Activated CD8-positive, alpha-beta T cell treated with anti-CD3 and anti-CD28 coated beads, Interleukin-2, amount 10 ng/mL, durations not matched to agents 7 days and 5 days (primary cell): ENCODE measurements around the gene SRSF7. TPM values are rescaled to one million over a fixed set of nuclear protein-coding genes. Genes with fewer than 3 reads are reported as not detected.
"Not testable (repeated sequence)": the region's sequence is repeated elsewhere in the genome, so short reads cannot be mapped to it uniquely, and the experiment has no call there.

Experiments
- ATAC-seq: fragments of 150-1000 bp; cut with Tn5 transposase; one replicate; pipeline ENCODE4 v1.10.0; 2021; ENCODE audit warnings: moderate library complexity
- CTCF ChIA-PET: fragments of 350-600 bp; sonication (Branson Sonifier 250); formaldehyde crosslinking; loops from one replicate; lab custom pipeline; 2021; ENCODE audit warnings: antibody characterized with exemption; lab: Charles Lee
- POLR2A ChIA-PET: fragments of 350-600 bp; sonication (Branson Sonifier 250); formaldehyde crosslinking; loops from one replicate; lab custom pipeline; 2021; ENCODE audit warnings: antibody characterized with exemption; lab: Charles Lee
- DNase-seq: peaks from one replicate; pipeline ENCODE4 v3.0.0-alpha.2; 2020
- H3K27ac Mint-ChIP-seq: one replicate; pipeline ENCODE4 v1.8.0; 2021; ENCODE audit warnings: mild to moderate bottlenecking, mixed read lengths
- H3K27me3 Mint-ChIP-seq: one replicate; pipeline ENCODE4 v1.8.0; 2021; ENCODE audit warnings: low read depth, mixed read lengths
- H3K36me3 Mint-ChIP-seq: one replicate; pipeline ENCODE4 v1.8.0; 2021; ENCODE audit warnings: low read depth, mixed read lengths
- H3K4me1 Mint-ChIP-seq: one replicate; pipeline ENCODE4 v1.8.0; 2021; ENCODE audit warnings: low read depth, mixed read lengths
- H3K4me3 Mint-ChIP-seq: one replicate; pipeline ENCODE4 v1.8.0; 2021; ENCODE audit warnings: mild to moderate bottlenecking, mixed read lengths
- H3K9me3 Mint-ChIP-seq: one replicate; pipeline ENCODE4 v1.8.0; 2022; ENCODE audit warnings: mixed read lengths; ENCODE audit not compliant: insufficient read depth
- total RNA-seq, 2 experiments: library from RNA; stranded (reverse); gene quantifications; one replicate each; pipeline ENCODE4 v1.2.3, GENCODE V29; 2021

SRSF7 gene
- 100 to 1,000 TPM; 348 to 356 TPM for total RNA-seq

GRCh38 chr2:38750891-38751595 is at the start of gene SRSF7:
SRSF7 (minus strand) TSS chr2:38751361; CDS start chr2:38751256, 105 bp downstream.
- ChIA-PET POLR2A (interaction anchor here (0.6 to 6.4 kb wide), 89 partner anchors 8 to 1502 kb away, joined by 3 to 85 read pairs (median 4); partner anchors contain the start of genes ATL2, DHX57, GALM and GEMIN6), CTCF (interaction anchor here (0.8 to 1.4 kb wide), 10 partner anchors 9 to 169 kb away, joined by 3 to 9 read pairs (median 4); no protein-coding TSS in a partner anchor)
- DNase-seq (peak; percentile 98), ATAC-seq (peak; percentile 79)
- H3K27ac Mint-ChIP-seq, result peak within 1 kb of the TSS; percentile 98
- peaks cover 48% of the 10 kb centered on the region for H3K36me3 Mint-ChIP-seq
- H3K9me3 Mint-ChIP-seq, result no peaks in the 10 kb centered on the region
- peak within 1 kb of the TSS; percentile 93 for H3K4me3 Mint-ChIP-seq
- H3K4me1 Mint-ChIP-seq, result peaks cover 49% of the 10 kb centered on the region
- H3K27me3 Mint-ChIP-seq, result no peaks in the 10 kb centered on the region

DNA sequence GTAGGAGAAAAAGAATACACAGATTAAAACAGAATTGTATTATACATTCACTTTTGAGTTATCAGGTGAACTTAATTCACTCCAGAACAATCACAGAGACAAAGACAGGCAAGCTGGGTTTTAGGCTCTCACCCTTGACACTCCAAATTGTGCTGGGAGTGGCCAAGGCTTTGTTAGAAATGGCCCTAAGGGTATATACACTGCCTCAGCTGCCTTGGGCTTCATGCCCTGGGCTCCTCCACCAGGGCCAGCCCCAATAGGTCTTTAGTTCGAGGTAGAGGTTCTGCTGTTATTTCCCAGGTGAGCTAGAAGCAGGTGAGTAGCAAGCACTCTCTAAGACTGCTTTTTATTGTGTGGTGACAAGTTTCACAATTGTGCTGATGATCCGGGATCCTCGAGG is 46.8 kb upstream of the SRSF7 start:
- no peak for DNase-seq
- H3K9me3 Mint-ChIP-seq, result no peaks in the 10 kb centered on the region
- no peaks in the 10 kb centered on the region for H3K36me3 Mint-ChIP-seq
- POLR2A ChIA-PET, result interaction anchor here (1.1 kb wide), 1 partner anchor 47 kb away, joined by 4 read pairs; the partner anchor contains the start of gene SRSF7
- CTCF ChIA-PET, result interaction anchor here (1.1 kb wide), 1 partner anchor 56 kb away, joined by 3 read pairs; no protein-coding TSS in a partner anchor
- no peaks in the 10 kb centered on the region for H3K27me3 Mint-ChIP-seq
- H3K27ac Mint-ChIP-seq, result no peak overlapping the region
- ATAC-seq, result no peak
- H3K4me3 Mint-ChIP-seq, result no peak overlapping the region
- no peaks in the 10 kb centered on the region for H3K4me1 Mint-ChIP-seq

DNA sequence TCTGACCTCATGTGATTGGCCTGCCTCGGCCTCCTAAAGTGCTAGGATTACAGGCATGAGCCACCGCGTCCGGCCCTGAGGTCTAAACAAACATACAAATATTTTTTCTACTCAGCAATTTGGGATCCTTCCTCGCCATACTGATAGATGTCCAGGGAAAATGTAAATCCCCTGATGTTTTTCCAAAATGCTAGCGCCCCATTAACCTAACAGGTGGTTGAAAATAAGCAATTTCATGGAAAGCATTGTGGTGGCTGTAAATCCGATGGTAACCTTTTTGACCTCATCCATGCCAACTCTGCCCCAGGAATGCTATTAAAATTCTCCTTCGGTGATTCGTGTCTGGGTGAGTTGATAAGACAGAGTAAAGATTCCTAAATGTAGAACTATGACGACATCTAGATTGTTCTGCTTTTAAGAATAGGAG is 46.1 kb upstream of the SRSF7 start:
- Mint-ChIP-seq H3K4me3 (no peak overlapping the region), H3K9me3 (no peaks in the 10 kb centered on the region), H3K27me3 (no peaks in the 10 kb centered on the region), H3K4me1 (no peaks in the 10 kb centered on the region), H3K27ac (no peak overlapping the region), H3K36me3 (no peaks in the 10 kb centered on the region)
- ChIA-PET POLR2A (interaction anchor here (1.1 kb wide), 1 partner anchor 46 kb away, joined by 4 read pairs; the partner anchor contains the start of gene SRSF7), CTCF (interaction anchor here (1.1 kb wide), 1 partner anchor 56 kb away, joined by 3 read pairs; no protein-coding TSS in a partner anchor)
- ATAC-seq (no peak), DNase-seq (no peak)

GRCh38 chr2:38795016-38795415 is 43.9 kb upstream of the SRSF7 start:
- CTCF ChIA-PET, H3K4me3 Mint-ChIP-seq, H3K9me3 Mint-ChIP-seq, DNase-seq, H3K36me3 Mint-ChIP-seq, H3K27me3 Mint-ChIP-seq, H3K4me1 Mint-ChIP-seq, POLR2A ChIA-PET, H3K27ac Mint-ChIP-seq, ATAC-seq: not testable (repeated sequence)

DNA sequence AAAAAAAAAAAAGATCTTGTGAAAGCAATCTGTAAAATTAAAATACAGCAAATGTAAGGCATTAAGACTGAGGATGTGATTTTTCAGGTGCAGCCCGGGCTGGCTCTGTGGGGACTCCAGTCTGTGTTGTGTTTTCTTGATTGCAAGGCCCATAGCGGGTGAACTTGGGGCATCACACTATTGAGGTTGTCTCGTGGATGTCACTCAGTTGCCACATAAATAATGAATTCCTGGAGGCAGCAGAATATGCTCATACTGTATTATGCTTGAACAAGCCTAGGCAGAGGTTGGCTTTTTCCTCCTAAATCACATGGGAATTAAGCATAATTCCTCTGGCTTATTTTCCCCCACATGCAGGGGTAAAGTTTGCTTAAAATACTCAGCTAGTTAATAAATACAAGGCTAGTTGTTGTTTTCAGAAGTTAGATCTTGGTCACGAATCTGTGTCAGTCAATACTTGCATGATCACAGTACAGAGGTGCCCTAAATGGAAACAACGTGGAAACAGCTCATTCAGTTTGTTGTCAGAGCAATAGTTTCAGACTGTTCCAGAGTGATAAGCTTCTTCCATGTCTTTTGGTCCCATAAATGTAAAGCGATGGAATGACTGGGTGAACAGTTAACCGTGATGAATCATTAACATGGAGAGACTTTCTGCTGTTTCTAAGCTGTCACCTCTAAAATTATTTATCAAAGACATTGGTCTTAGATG is 43.2 kb upstream of the SRSF7 start:
- ATAC-seq (no peak), DNase-seq (no peak)
- Mint-ChIP-seq H3K36me3 (no peaks in the 10 kb centered on the region), H3K27ac (no peak overlapping the region), H3K27me3 (no peaks in the 10 kb centered on the region), H3K9me3 (no peaks in the 10 kb centered on the region), H3K4me1 (no peaks in the 10 kb centered on the region), H3K4me3 (no peak overlapping the region)
- POLR2A ChIA-PET, result no interaction called here
- CTCF ChIA-PET, result no interaction called here

GRCh38 chr2:38793511-38793910 is 42.4 kb upstream of the SRSF7 start:
- no peaks in the 10 kb centered on the region for H3K27me3 Mint-ChIP-seq
- no peaks in the 10 kb centered on the region for H3K4me1 Mint-ChIP-seq
- ATAC-seq (no peak), DNase-seq (no peak)
- ChIA-PET POLR2A (interaction anchor here (1.4 kb wide), 1 partner anchor 42 kb away, joined by 4 read pairs; the partner anchor contains the start of gene SRSF7), CTCF (no interaction called here)
- no peaks in the 10 kb centered on the region for H3K36me3 Mint-ChIP-seq
- no peak overlapping the region for H3K4me3 Mint-ChIP-seq
- H3K27ac Mint-ChIP-seq, result no peak overlapping the region
- no peaks in the 10 kb centered on the region for H3K9me3 Mint-ChIP-seq

GRCh38 chr2:38792751-38793150 is 41.6 kb upstream of the SRSF7 start:
- no peak for ATAC-seq
- DNase-seq, result no peak
- POLR2A ChIA-PET, result interaction anchor here (1.4 kb wide), 1 partner anchor 41 kb away, joined by 4 read pairs; the partner anchor contains the start of gene SRSF7
- CTCF ChIA-PET, result no interaction called here
- no peaks in the 10 kb centered on the region for H3K27me3 Mint-ChIP-seq
- no peaks in the 10 kb centered on the region for H3K36me3 Mint-ChIP-seq
- no peak overlapping the region for H3K27ac Mint-ChIP-seq
- H3K9me3 Mint-ChIP-seq, result no peaks in the 10 kb centered on the region
- H3K4me1 Mint-ChIP-seq, result no peaks in the 10 kb centered on the region
- no peak overlapping the region for H3K4me3 Mint-ChIP-seq

DNA sequence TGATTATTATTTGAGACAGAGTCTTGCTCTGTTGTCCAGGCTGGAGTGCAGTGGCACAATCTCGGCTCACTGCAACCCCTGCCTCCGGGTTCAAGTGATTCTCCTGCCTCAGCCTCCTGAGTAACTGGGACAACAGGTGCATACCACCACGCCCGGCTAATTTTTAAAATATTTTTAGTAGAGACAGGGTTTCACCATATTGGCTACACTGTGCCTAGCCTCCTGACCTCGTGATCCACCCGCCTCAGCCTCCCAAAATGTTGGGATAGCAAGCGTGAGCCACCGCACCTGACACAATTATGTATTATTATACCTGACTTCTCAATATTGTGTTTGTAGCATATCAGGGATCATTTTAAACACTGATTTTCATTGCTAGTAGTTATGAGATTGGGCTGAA is 41.2 kb upstream of the SRSF7 start:
- CTCF ChIA-PET, H3K36me3 Mint-ChIP-seq, DNase-seq, H3K27me3 Mint-ChIP-seq, H3K9me3 Mint-ChIP-seq, H3K4me1 Mint-ChIP-seq, ATAC-seq, H3K27ac Mint-ChIP-seq, H3K4me3 Mint-ChIP-seq: not testable (repeated sequence)
- POLR2A ChIA-PET, result interaction anchor here (1.4 kb wide), 1 partner anchor 41 kb away, joined by 4 read pairs; the partner anchor contains the start of gene SRSF7

- no peaks in the 10 kb centered on the region for H3K36me3 Mint-ChIP-seq
- no peak overlapping the region for H3K27ac Mint-ChIP-seq
- ChIA-PET CTCF (no interaction called here), POLR2A (no interaction called here)
- no peaks in the 10 kb centered on the region for H3K27me3 Mint-ChIP-seq
- H3K4me3 Mint-ChIP-seq, result no peak overlapping the region
- H3K9me3 Mint-ChIP-seq, result no peaks in the 10 kb centered on the region
- H3K4me1 Mint-ChIP-seq, result no peaks in the 10 kb centered on the region
- DNase-seq, result no peak
- ATAC-seq, result no peak
Observed at GRCh38 chr2:38791744-38792143, 40.6 kb upstream of the SRSF7 start.

- H3K9me3 Mint-ChIP-seq, result no peaks in the 10 kb centered on the region
- no peak for ATAC-seq
- DNase-seq, result no peak
- H3K4me1 Mint-ChIP-seq, result no peaks in the 10 kb centered on the region
- no peak overlapping the region for H3K27ac Mint-ChIP-seq
- POLR2A ChIA-PET, result no interaction called here
- no peaks in the 10 kb centered on the region for H3K27me3 Mint-ChIP-seq
- CTCF ChIA-PET, result no interaction called here
- no peak overlapping the region for H3K4me3 Mint-ChIP-seq
- H3K36me3 Mint-ChIP-seq, result no peaks in the 10 kb centered on the region
Observed at GRCh38 chr2:38789691-38790090, 38.5 kb upstream of the SRSF7 start.

DNA sequence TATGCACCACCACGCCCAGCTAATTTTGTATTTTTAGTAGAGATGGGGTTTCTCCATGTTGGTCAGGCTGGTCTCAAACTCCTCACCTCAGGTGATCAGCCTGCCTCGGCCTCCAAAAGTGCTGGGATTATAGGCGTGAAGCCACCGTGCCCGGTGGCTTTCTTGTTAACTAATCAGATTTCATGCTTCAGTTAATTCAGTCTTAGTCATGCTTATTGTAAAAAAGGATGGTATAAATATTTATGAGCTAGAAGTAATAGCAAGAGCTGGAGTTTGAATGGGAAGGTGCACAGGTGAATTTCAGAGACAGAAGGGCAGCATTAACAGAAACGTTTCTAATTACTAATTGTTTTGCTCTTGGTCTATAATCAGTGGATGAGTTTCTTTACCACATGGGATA is 37.1 kb upstream of the SRSF7 start:
- no peak overlapping the region for H3K4me3 Mint-ChIP-seq
- no peak for DNase-seq
- POLR2A ChIA-PET, result no interaction called here
- ATAC-seq, result no peak
- H3K36me3 Mint-ChIP-seq, result no peaks in the 10 kb centered on the region
- CTCF ChIA-PET, result interaction anchor here (0.7 kb wide), 1 partner anchor 21 kb away, joined by 3 read pairs; no protein-coding TSS in a partner anchor
- no peaks in the 10 kb centered on the region for H3K27me3 Mint-ChIP-seq
- no peaks in the 10 kb centered on the region for H3K9me3 Mint-ChIP-seq
- no peak overlapping the region for H3K27ac Mint-ChIP-seq
- no peaks in the 10 kb centered on the region for H3K4me1 Mint-ChIP-seq
